B cell (primary cell): ENCODE measurements around the gene GOLGA8T. TPM values are rescaled to one million over a fixed set of nuclear protein-coding genes. Genes with fewer than 3 reads are reported as not detected.
"Not testable (repeated sequence)": the region's sequence is repeated elsewhere in the genome, so short reads cannot be mapped to it uniquely, and the experiment has no call there.

Experiments
- ATAC-seq: fragments of 200-7000 bp; cut with Tn5 transposase; one replicate; pipeline ENCODE4 v1.10.0; 2021; ENCODE audit warnings: low read depth, mild to moderate bottlenecking, moderate number of reproducible peaks, moderate library complexity
- CTCF ChIA-PET: fragments of 350-600 bp; sonication (Branson Sonifier 250); formaldehyde crosslinking; loops from one replicate; lab custom pipeline; 2021; ENCODE audit warnings: antibody characterized with exemption, inconsistent platforms; lab: Charles Lee
- POLR2A ChIA-PET: fragments of 350-600 bp; sonication (Branson Sonifier 250); formaldehyde crosslinking; loops from one replicate; lab custom pipeline; 2021; ENCODE audit warnings: antibody characterized with exemption; lab: Charles Lee
- DNase-seq: peaks from one replicate; pipeline ENCODE4 v3.0.0; 2013
- H2AFZ ChIP-seq: 2 replicates; pipeline ENCODE4 v1.6.1; 2012; ENCODE audit warnings: mild to moderate bottlenecking, low read depth, low read length; ENCODE audit not compliant: insufficient read depth, poor library complexity, severe bottlenecking
- H3K27ac ChIP-seq, 2 donors: 1 replicate in 1 of 2; 2 replicates in 1 of 2; pipeline ENCODE4 v1.5.1; 2012 to 2013; ENCODE audit warnings: low read length in 2 of 2, mild to moderate bottlenecking in 2 of 2, moderate library complexity in 1 of 2
- H3K27me3 ChIP-seq, 4 experiments: fragments of 200-600 bp in 1 of 4; sonication (generic) in 1 of 4; replicated peaks in 1 of 4; 1 replicate in 2 of 4; 2 replicates in 2 of 4; pipeline versions ENCODE4 v1.6.1 to v1.7.0; 2013 to 2016; ENCODE audit warnings: low read length in 3 of 4, mild to moderate bottlenecking in 2 of 4, mixed read lengths in 1 of 4, moderate library complexity in 1 of 4; ENCODE audit not compliant: insufficient read depth in 4 of 4, control insufficient read depth in 3 of 4; ENCODE audit errors: control extremely low read depth in 1 of 4
- H3K36me3 ChIP-seq, 2 experiments: replicated peaks in 1 of 2; 1 replicate in 1 of 2; 2 replicates in 1 of 2; pipeline versions ENCODE4 v1.6.1 to v1.7.1; 2013; ENCODE audit warnings: low read length in 1 of 2; ENCODE audit not compliant: insufficient read depth in 2 of 2, control insufficient read depth in 1 of 2; ENCODE audit errors: control extremely low read depth in 1 of 2, extremely low read depth in 1 of 2
- H3K4me1 ChIP-seq, 2 donors: fragments of 200-600 bp in 1 of 2; sonication (generic) in 1 of 2; 1 replicate in 1 of 2; 2 replicates in 1 of 2; pipeline versions ENCODE4 v1.5.1 to v1.6.1; 2013 to 2017; ENCODE audit warnings: low read length in 2 of 2; ENCODE audit not compliant: control insufficient read depth in 2 of 2, insufficient read depth in 2 of 2
- H3K4me2 ChIP-seq: replicated peaks from 2 replicates; pipeline ENCODE3; 2012; ENCODE audit warnings: mild to moderate bottlenecking, low read depth, low read length; ENCODE audit not compliant: poor library complexity, severe bottlenecking
- H3K4me3 ChIP-seq, 5 experiments: fragments of 200-600 bp in 1 of 5; sonication (generic) in 1 of 5; 1 replicate in 3 of 5; 2 replicates in 2 of 5; pipeline versions ENCODE4 v1.5.1 to v1.7.0; 2011 to 2016; ENCODE audit warnings: low read length in 4 of 5, mild to moderate bottlenecking in 4 of 5, low read depth in 2 of 5, control low read depth in 1 of 5, moderate library complexity in 1 of 5; ENCODE audit not compliant: insufficient read depth in 1 of 5; ENCODE audit errors: control extremely low read depth in 1 of 5, extremely low read depth in 1 of 5
- H3K79me2 ChIP-seq: fragments of 200-600 bp; sonication (generic); one replicate; pipeline ENCODE4 v1.6.0; 2016; ENCODE audit warnings: low read length; ENCODE audit not compliant: control insufficient read depth, insufficient read depth
- H3K9ac ChIP-seq: fragments of 200-600 bp; sonication (generic); 2 replicates; pipeline ENCODE4 v1.6.1; 2017; ENCODE audit warnings: mild to moderate bottlenecking, low read length, moderate library complexity
- H3K9me3 ChIP-seq, 3 donors: one replicate each; pipeline versions ENCODE4 v1.6.1 to v1.7.1; 2013; ENCODE audit warnings: low read length in 2 of 3; ENCODE audit not compliant: control insufficient read depth in 2 of 3, insufficient read depth in 1 of 3; ENCODE audit errors: control extremely low read depth in 1 of 3
- H4K20me1 ChIP-seq: 2 replicates; pipeline ENCODE4 v1.6.0; 2012; ENCODE audit warnings: mild to moderate bottlenecking, low read length; ENCODE audit not compliant: insufficient read depth, control insufficient read depth, poor library complexity, severe bottlenecking
- H3K27ac Mint-ChIP-seq: one replicate; pipeline ENCODE4 v1.8.0; 2021; ENCODE audit warnings: mixed read lengths
- H3K27me3 Mint-ChIP-seq: one replicate; pipeline ENCODE4 v1.8.0; 2021; ENCODE audit warnings: mixed read lengths
- H3K4me1 Mint-ChIP-seq: one replicate; pipeline ENCODE4 v1.8.0; 2021; ENCODE audit warnings: mixed read lengths
- H3K4me3 Mint-ChIP-seq: one replicate; pipeline ENCODE4 v1.8.0; 2021; ENCODE audit warnings: mixed read lengths
- H3K9me3 Mint-ChIP-seq: one replicate; pipeline ENCODE4 v1.8.0; 2022; ENCODE audit warnings: mixed read lengths; ENCODE audit not compliant: insufficient read depth
- WGBS: methylation state at CpG from one replicate; pipeline ENCODE4 v1.1.5; 2013; ENCODE audit warnings: missing lambda C conversion rate; ENCODE audit not compliant: insufficient coverage; 5-methylcytosine and 5-hydroxymethylcytosine counted together
- intact Hi-C: fragments of 100-400 bp; cut with micrococcal nuclease; formaldehyde crosslinking; loops from one replicate; pipeline ENCODE4 v1.10.0; 2022
- polyA plus RNA-seq: library from polyadenylated mRNA; depleted of rRNA; stranded (reverse); fragments of >200 nt; gene quantifications from 2 replicates; pipeline ENCODE4 v1.2.3, GENCODE V29; 2012
- total RNA-seq, 2 donors: library from RNA; stranded (reverse); fragments of 120-200 nt in 1 of 2; gene quantifications; 1 replicate in 1 of 2; 2 replicates in 1 of 2; pipeline versions ENCODE4 v1.2.3 to v1.2.4, GENCODE V29; 2013 to 2022

GOLGA8T gene
- total and polyA plus RNA-seq, 2 donors (not counting 1 experiment from before 2014, with no cell fraction given), result 0.71 TPM; not detected in 1

DNA sequence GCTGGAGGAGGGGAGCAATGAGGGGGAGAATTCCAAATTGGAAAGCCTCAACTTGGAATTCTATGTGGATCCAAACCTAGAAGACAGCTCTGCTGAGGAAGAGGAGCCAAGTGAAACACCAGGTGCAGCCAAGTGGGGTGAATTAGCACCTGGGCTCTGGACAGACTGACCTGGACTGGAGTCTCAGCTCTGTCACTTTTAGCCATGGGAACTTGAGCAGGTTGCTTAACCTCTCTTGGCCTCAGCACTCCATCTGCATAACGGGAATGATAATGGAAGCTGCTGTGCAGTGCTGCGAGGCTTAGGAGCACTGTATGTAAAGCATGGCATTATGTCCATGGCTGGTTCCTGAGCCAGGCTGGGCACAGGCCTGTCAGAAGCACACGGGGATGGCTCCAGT lies 41.8 kb downstream of the GOLGA8T start:
- intact Hi-C loops, H3K36me3 ChIP-seq, CTCF ChIA-PET, H3K4me3 Mint-ChIP-seq, H3K79me2 ChIP-seq, H3K27ac ChIP-seq, H2AFZ ChIP-seq, DNase-seq, H3K4me2 ChIP-seq, H3K9ac ChIP-seq, H3K4me1 Mint-ChIP-seq, H3K9me3 Mint-ChIP-seq, H3K9me3 ChIP-seq, H3K27me3 ChIP-seq, ATAC-seq, H3K4me3 ChIP-seq, POLR2A ChIA-PET, H4K20me1 ChIP-seq, H3K27me3 Mint-ChIP-seq, H3K4me1 ChIP-seq, H3K27ac Mint-ChIP-seq: not testable (repeated sequence)
- no CpG with 5 or more reads among the region's 3 CpGs for WGBS

DNA sequence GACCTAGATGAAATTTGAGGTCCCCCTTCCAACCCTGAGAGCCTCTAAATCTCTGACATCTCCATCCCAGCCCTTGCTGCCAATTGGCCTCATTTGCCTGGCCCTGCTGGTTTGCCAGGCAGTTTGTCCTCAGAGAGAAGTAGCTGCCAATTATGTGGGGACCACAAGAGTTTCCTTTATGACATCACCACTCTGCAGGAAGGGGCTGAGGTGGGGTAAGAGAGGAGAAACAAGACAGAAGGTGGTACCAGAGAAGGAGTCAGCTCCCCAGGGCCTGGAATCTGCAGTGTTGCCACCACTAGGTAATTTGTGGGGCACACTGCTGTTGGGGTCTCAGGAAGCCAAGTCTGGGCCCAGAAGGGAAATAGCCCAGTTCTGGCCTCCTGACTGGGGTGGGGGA lies 45.0 kb downstream of the GOLGA8T start:
- ATAC-seq, H2AFZ ChIP-seq, H3K9me3 ChIP-seq, H4K20me1 ChIP-seq, H3K27ac Mint-ChIP-seq, intact Hi-C loops, H3K79me2 ChIP-seq, DNase-seq, H3K9me3 Mint-ChIP-seq, H3K4me3 Mint-ChIP-seq, CTCF ChIA-PET, H3K4me1 ChIP-seq, H3K27me3 Mint-ChIP-seq, POLR2A ChIA-PET, H3K27ac ChIP-seq, H3K27me3 ChIP-seq, H3K4me1 Mint-ChIP-seq, H3K9ac ChIP-seq, H3K4me3 ChIP-seq, H3K36me3 ChIP-seq, H3K4me2 ChIP-seq: not testable (repeated sequence)

DNA sequence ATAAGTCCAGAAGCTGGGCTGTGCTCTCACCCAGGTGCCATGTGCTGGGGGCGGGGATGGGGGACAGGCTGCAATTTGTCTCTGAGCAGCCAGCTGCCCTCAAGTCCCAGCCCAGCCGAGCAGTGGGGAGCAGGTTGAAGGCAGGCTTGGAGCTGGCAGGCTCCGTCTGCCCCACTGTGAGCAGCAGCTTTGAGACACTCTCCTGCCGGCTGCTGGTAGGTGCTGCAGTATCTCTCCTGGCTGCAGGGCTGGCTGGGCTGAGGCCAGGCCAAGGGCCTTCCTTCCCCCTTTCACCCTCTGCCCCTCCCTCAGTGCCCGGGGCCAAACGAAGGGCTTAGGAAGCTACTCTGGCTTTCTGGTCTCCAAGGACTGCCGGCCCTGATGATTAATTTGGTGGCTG lies 50.6 kb downstream of the GOLGA8T start:
- H3K36me3 ChIP-seq, intact Hi-C loops, CTCF ChIA-PET, H3K27ac ChIP-seq, H3K4me1 ChIP-seq, H3K27me3 Mint-ChIP-seq, H3K4me3 ChIP-seq, H3K9me3 ChIP-seq, H3K9me3 Mint-ChIP-seq, H2AFZ ChIP-seq, ATAC-seq, H3K27me3 ChIP-seq, H3K4me1 Mint-ChIP-seq, POLR2A ChIA-PET, H3K79me2 ChIP-seq, H3K9ac ChIP-seq, DNase-seq, H3K27ac Mint-ChIP-seq, H4K20me1 ChIP-seq, H3K4me3 Mint-ChIP-seq, H3K4me2 ChIP-seq: not testable (repeated sequence)
- WGBS, result no CpG with 5 or more reads among the region's 7 CpGs

DNA sequence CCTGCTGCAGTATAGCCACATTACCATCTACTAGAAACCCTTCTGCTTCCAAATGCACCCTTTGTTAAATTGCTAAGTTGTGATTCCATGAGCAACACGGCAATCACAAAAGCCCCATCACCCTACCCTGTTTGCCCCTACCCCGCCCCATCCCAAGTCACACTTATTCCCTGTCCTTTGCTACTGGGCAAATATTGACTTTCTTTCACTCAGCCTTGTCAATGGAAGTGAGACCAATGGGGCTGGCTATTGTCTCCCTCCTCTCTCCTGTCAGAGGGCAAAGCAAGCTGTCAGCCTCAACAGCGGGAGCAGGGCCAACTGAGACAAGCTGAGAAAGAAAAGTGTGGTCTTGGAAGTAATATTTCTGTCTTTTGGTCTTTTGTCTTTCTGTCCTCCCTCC lies 52.6 kb downstream of the GOLGA8T start:
- WGBS, result no CpG with 5 or more reads among the region's 3 CpGs
- not testable (repeated sequence) for H3K27ac Mint-ChIP-seq

More for the DNA sequence above, 52.6 kb downstream of the GOLGA8T start:
- H3K27me3 ChIP-seq, H3K4me2 ChIP-seq, intact Hi-C loops, H4K20me1 ChIP-seq, H3K4me3 ChIP-seq, H3K9me3 ChIP-seq, CTCF ChIA-PET, H3K9me3 Mint-ChIP-seq, H3K27ac ChIP-seq, H2AFZ ChIP-seq, H3K4me1 ChIP-seq, H3K36me3 ChIP-seq, POLR2A ChIA-PET, H3K79me2 ChIP-seq, H3K4me1 Mint-ChIP-seq, H3K9ac ChIP-seq, ATAC-seq, DNase-seq, H3K27me3 Mint-ChIP-seq, H3K4me3 Mint-ChIP-seq: not testable (repeated sequence)
